T-helper 1 cell treated with Interleukin-12 subunit alpha and Interleukin-12 subunit beta and Interleukin-4 antibody, amounts not matched to agents 30 μg/mL and 1 μg/mL, for 36 hours (primary cell): ENCODE data around the gene KCTD14.
A peak's percentile ranks its signal among the peaks of the same experiment; 100 is the strongest.
"Not testable (repeated sequence)": the region's sequence is repeated elsewhere in the genome, so short reads cannot be mapped to it uniquely, and the experiment has no call there.

Experiments used
- H3K27ac Mint-ChIP-seq: one replicate; pipeline ENCODE4 v1.8.0; 2021; ENCODE audit warnings: mild to moderate bottlenecking, mixed read lengths
- H3K27me3 Mint-ChIP-seq: one replicate; pipeline ENCODE4 v1.8.0; 2021; ENCODE audit warnings: low read depth, mixed read lengths
- H3K36me3 Mint-ChIP-seq: one replicate; pipeline ENCODE4 v1.8.0; 2021; ENCODE audit warnings: low read depth, mixed read lengths
- H3K4me1 Mint-ChIP-seq: one replicate; pipeline ENCODE4 v1.8.0; 2021; ENCODE audit warnings: low read depth, mixed read lengths
- H3K4me3 Mint-ChIP-seq: one replicate; pipeline ENCODE4 v1.8.0; 2021; ENCODE audit warnings: mild to moderate bottlenecking, moderate library complexity, mixed read lengths
- H3K9me3 Mint-ChIP-seq: one replicate; pipeline ENCODE4 v1.8.0; 2021; ENCODE audit warnings: mixed read lengths

The KCTD14 gene

GRCh38 chr11:78039391-78039918 lies 16.4 kb upstream of the KCTD14 start:
- Mint-ChIP-seq H3K27me3 (no peaks in the 10 kb centered on the region), H3K27ac (peak overlapping the region; percentile 16), H3K4me1 (peaks cover 10% of the 10 kb centered on the region), H3K36me3 (no peaks in the 10 kb centered on the region), H3K9me3 (no peaks in the 10 kb centered on the region), H3K4me3 (no peak overlapping the region)

- Mint-ChIP-seq H3K36me3 (no peaks in the 10 kb centered on the region), H3K27ac (no peak overlapping the region), H3K4me3 (no peak overlapping the region), H3K4me1 (peaks cover 10% of the 10 kb centered on the region), H3K9me3 (no peaks in the 10 kb centered on the region), H3K27me3 (no peaks in the 10 kb centered on the region)
Measured at GRCh38 chr11:78038697-78039313, 15.7 kb upstream of the KCTD14 start.

GRCh38 chr11:78037825-78038620 lies 14.9 kb upstream of the KCTD14 start:
- no peaks in the 10 kb centered on the region for H3K9me3 Mint-ChIP-seq
- H3K4me3 Mint-ChIP-seq: no peak overlapping the region
- H3K27me3 Mint-ChIP-seq: no peaks in the 10 kb centered on the region
- no peak overlapping the region for H3K27ac Mint-ChIP-seq
- no peaks in the 10 kb centered on the region for H3K36me3 Mint-ChIP-seq
- peaks cover 10% of the 10 kb centered on the region for H3K4me1 Mint-ChIP-seq

GRCh38 chr11:78037056-78037455 lies 14.0 kb upstream of the KCTD14 start:
- Mint-ChIP-seq H3K27ac (no peak overlapping the region), H3K9me3 (no peaks in the 10 kb centered on the region), H3K4me1 (peaks cover 10% of the 10 kb centered on the region), H3K36me3 (no peaks in the 10 kb centered on the region), H3K4me3 (no peak overlapping the region), H3K27me3 (no peaks in the 10 kb centered on the region)

- H3K27me3 Mint-ChIP-seq: no peaks in the 10 kb centered on the region
- H3K27ac Mint-ChIP-seq: no peak overlapping the region
- no peaks in the 10 kb centered on the region for H3K9me3 Mint-ChIP-seq
- H3K4me1 Mint-ChIP-seq: peaks cover 8% of the 10 kb centered on the region
- no peaks in the 10 kb centered on the region for H3K36me3 Mint-ChIP-seq
- no peak overlapping the region for H3K4me3 Mint-ChIP-seq
Measured at GRCh38 chr11:78036313-78036712, 13.2 kb upstream of the KCTD14 start.

- H3K9me3 Mint-ChIP-seq: no peaks in the 10 kb centered on the region
Measured at GRCh38 chr11:78034623-78035022, 11.5 kb upstream of the KCTD14 start.

GRCh38 chr11:78033040-78033439 lies 10.0 kb upstream of the KCTD14 start:
- Mint-ChIP-seq H3K9me3 (no peaks in the 10 kb centered on the region), H3K4me3 (no peak overlapping the region), H3K36me3 (no peaks in the 10 kb centered on the region), H3K4me1 (no peaks in the 10 kb centered on the region), H3K27me3 (peaks cover 7% of the 10 kb centered on the region), H3K27ac (no peak overlapping the region)

More at GRCh38 chr11:78034623-78035022, 11.5 kb upstream of the KCTD14 start:
- Mint-ChIP-seq H3K4me1 (no peaks in the 10 kb centered on the region), H3K27me3 (peaks cover 7% of the 10 kb centered on the region), H3K27ac (no peak overlapping the region), H3K4me3 (no peak overlapping the region), H3K36me3 (no peaks in the 10 kb centered on the region)

- H3K27me3 Mint-ChIP-seq: peaks cover 7% of the 10 kb centered on the region
- H3K36me3 Mint-ChIP-seq: no peaks in the 10 kb centered on the region
- no peaks in the 10 kb centered on the region for H3K4me1 Mint-ChIP-seq
- H3K4me3 Mint-ChIP-seq: no peak overlapping the region
- no peak overlapping the region for H3K27ac Mint-ChIP-seq
- no peaks in the 10 kb centered on the region for H3K9me3 Mint-ChIP-seq
Measured at GRCh38 chr11:78032090-78032489, 9.0 kb upstream of the KCTD14 start.

GRCh38 chr11:78031629-78032028 lies 8.6 kb upstream of the KCTD14 start:
- Mint-ChIP-seq H3K4me3 (no peak overlapping the region), H3K27me3 (peaks cover 7% of the 10 kb centered on the region), H3K4me1 (no peaks in the 10 kb centered on the region)

GRCh38 chr11:78030429-78031325 lies 7.6 kb upstream of the KCTD14 start:
- Mint-ChIP-seq H3K27ac (no peak overlapping the region), H3K4me3 (no peak overlapping the region)

More at GRCh38 chr11:78031629-78032028, 8.6 kb upstream of the KCTD14 start:
- no peaks in the 10 kb centered on the region for H3K36me3 Mint-ChIP-seq
- no peaks in the 10 kb centered on the region for H3K9me3 Mint-ChIP-seq
- H3K27ac Mint-ChIP-seq: no peak overlapping the region

GRCh38 chr11:78028423-78028822 lies 5.3 kb upstream of the KCTD14 start:
- not testable (repeated sequence) for H3K4me1 Mint-ChIP-seq, H3K36me3 Mint-ChIP-seq, H3K27ac Mint-ChIP-seq, H3K4me3 Mint-ChIP-seq, H3K27me3 Mint-ChIP-seq, H3K9me3 Mint-ChIP-seq

More at GRCh38 chr11:78030429-78031325, 7.6 kb upstream of the KCTD14 start:
- no peaks in the 10 kb centered on the region for H3K4me1 Mint-ChIP-seq
- peaks cover 7% of the 10 kb centered on the region for H3K27me3 Mint-ChIP-seq
- H3K9me3 Mint-ChIP-seq: no peaks in the 10 kb centered on the region
- no peaks in the 10 kb centered on the region for H3K36me3 Mint-ChIP-seq

- Mint-ChIP-seq H3K27ac (no peak overlapping the region), H3K36me3 (no peaks in the 10 kb centered on the region), H3K9me3 (no peaks in the 10 kb centered on the region), H3K4me3 (no peak overlapping the region), H3K4me1 (peaks cover under 1% of the 10 kb centered on the region), H3K27me3 (peaks cover 9% of the 10 kb centered on the region)
Measured at GRCh38 chr11:78027759-78028158, 4.7 kb upstream of the KCTD14 start.

GRCh38 chr11:78025378-78025777 lies 2.3 kb upstream of the KCTD14 start:
- H3K9me3 Mint-ChIP-seq: no peaks in the 10 kb centered on the region
- H3K27me3 Mint-ChIP-seq: peaks cover 18% of the 10 kb centered on the region
- no peak overlapping the region for H3K4me3 Mint-ChIP-seq
- H3K4me1 Mint-ChIP-seq: peaks cover 4% of the 10 kb centered on the region
- no peak overlapping the region for H3K27ac Mint-ChIP-seq
- no peaks in the 10 kb centered on the region for H3K36me3 Mint-ChIP-seq

GRCh38 chr11:78023426-78023825 lies 350 bp upstream of the KCTD14 start:
- no peaks in the 10 kb centered on the region for H3K36me3 Mint-ChIP-seq
- H3K27ac Mint-ChIP-seq: no peak overlapping the region
- peaks cover 14% of the 10 kb centered on the region for H3K27me3 Mint-ChIP-seq

More at GRCh38 chr11:78023426-78023825, 350 bp upstream of the KCTD14 start:
- H3K9me3 Mint-ChIP-seq: no peaks in the 10 kb centered on the region
- peaks cover 4% of the 10 kb centered on the region for H3K4me1 Mint-ChIP-seq
- H3K4me3 Mint-ChIP-seq: no peak overlapping the region
